Neural progenitor cell (in vitro differentiated cells): ENCODE data around the gene FRAT1. TPM values are rescaled to one million over a fixed set of nuclear protein-coding genes. Genes with fewer than 3 reads are reported as not detected.

ENCODE experiments used
- DNase-seq: peaks from one replicate; pipeline ENCODE4 v3.0.0-alpha.2; 2016; ENCODE audit warnings: low spot score
- H2AFZ ChIP-seq: fragments of 200-600 bp; sonication (generic); replicated peaks from 2 replicates; pipeline ENCODE4 v1.6.1; 2016; ENCODE audit warnings: antibody characterized with exemption
- H3F3A ChIP-seq: fragments of 200-600 bp; sonication (generic); 2 replicates; pipeline ENCODE4 v1.6.1; 2016; ENCODE audit warnings: antibody characterized with exemption, low read depth
- H3K27ac ChIP-seq: fragments of 200-600 bp; sonication (generic); 2 replicates; pipeline ENCODE4 v1.5.1; 2016; ENCODE audit warnings: mild to moderate bottlenecking
- H3K27me3 ChIP-seq: fragments of 200-600 bp; sonication (generic); 2 replicates; pipeline ENCODE4 v1.6.1; 2016; ENCODE audit warnings: mild to moderate bottlenecking, moderate library complexity
- H3K36me3 ChIP-seq: fragments of 200-600 bp; sonication (generic); 2 replicates; pipeline ENCODE4 v1.5.1; 2016
- H3K4me1 ChIP-seq: fragments of 200-600 bp; sonication (generic); 2 replicates; pipeline ENCODE4 v1.6.1; 2016; ENCODE audit warnings: mixed run types
- H3K4me2 ChIP-seq: fragments of 200-600 bp; sonication (generic); 2 replicates; pipeline ENCODE4 v1.6.1; 2016
- H3K4me3 ChIP-seq: fragments of 200-600 bp; sonication (generic); 2 replicates; pipeline ENCODE4 v1.5.1; 2016
- H3K79me2 ChIP-seq: fragments of 200-600 bp; sonication (generic); 2 replicates; pipeline ENCODE4 v1.6.1; 2016; ENCODE audit warnings: low read depth
- H3K9ac ChIP-seq: fragments of 200-600 bp; sonication (generic); 2 replicates; pipeline ENCODE4 v1.6.1; 2016
- H3K9me3 ChIP-seq: fragments of 200-600 bp; sonication (generic); 2 replicates; pipeline ENCODE4 v1.5.1; 2016; ENCODE audit warnings: low read depth
- H4K20me1 ChIP-seq: fragments of 200-600 bp; sonication (generic); 2 replicates; pipeline ENCODE4 v1.6.1; 2016; ENCODE audit warnings: low read depth
- H3K27ac Mint-ChIP-seq: 3 replicates; pipeline ENCODE4 v1.8.0; 2021; ENCODE audit warnings: mixed read lengths
- H3K27me3 Mint-ChIP-seq: 2 replicates; pipeline ENCODE4 v1.8.0; 2022; ENCODE audit warnings: low read depth, mild to moderate bottlenecking, inconsistent platforms, moderate library complexity, mixed read lengths; ENCODE audit not compliant: insufficient read depth
- H3K36me3 Mint-ChIP-seq: 3 replicates; pipeline ENCODE4 v1.8.0; 2021; ENCODE audit warnings: mixed read lengths
- H3K4me1 Mint-ChIP-seq: 3 replicates; pipeline ENCODE4 v1.8.0; 2021; ENCODE audit warnings: mixed read lengths
- H3K4me3 Mint-ChIP-seq: 3 replicates; pipeline ENCODE4 v1.8.0; 2021; ENCODE audit warnings: mild to moderate bottlenecking, moderate library complexity, mixed read lengths
- H3K9me3 Mint-ChIP-seq: 3 replicates; pipeline ENCODE4 v1.8.0; 2020; ENCODE audit warnings: mixed read lengths
- CTCF ChIP-seq: fragments of 200-600 bp; sonication (generic); IDR thresholded peaks from 2 replicates; pipeline ENCODE4 v1.5.1; 2017; ENCODE audit warnings: antibody characterized with exemption, mild to moderate bottlenecking
- EZH2 ChIP-seq: fragments of 200-600 bp; sonication (generic); IDR thresholded peaks from 2 replicates; pipeline ENCODE4 v1.6.1; 2017; ENCODE audit warnings: antibody characterized with exemption, mild to moderate bottlenecking, moderate library complexity
- EZH2phosphoT487 ChIP-seq: fragments of 200-600 bp; sonication (generic); IDR thresholded peaks from 2 replicates; pipeline ENCODE4 v1.6.1; 2017; ENCODE audit warnings: antibody characterized with exemption
- small RNA-seq: library from RNA; depleted of rRNA; stranded (forward); fragments of <200 nt; gene quantifications from one replicate; pipeline ENCODE3, GENCODE V24; 2015
- total RNA-seq: library from RNA; depleted of rRNA; stranded (reverse); fragments of >200 nt; gene quantifications from 2 replicates; pipeline ENCODE4 v1.2.3, GENCODE V29; 2015; ENCODE audit warnings: low replicate concordance

Gene FRAT1
- total RNA-seq, 1 donor from 2014 or later, result 2.0 TPM

GRCh38 chr10:97367126-97367649 lies 48.1 kb downstream of the FRAT1 start:
- no peak overlapping the region for H3K4me2 ChIP-seq
- H4K20me1 ChIP-seq, result no peaks in the 10 kb centered on the region
- no peaks in the 10 kb centered on the region for H3K79me2 ChIP-seq
- TF ChIP-seq CTCF (no peak), EZH2phosphoT487 (no peak), EZH2 (no peak)
- H3K27ac ChIP-seq, result no peak overlapping the region
- Mint-ChIP-seq H3K27ac (peak overlapping the region; percentile 64), H3K27me3 (peaks cover 2% of the 10 kb centered on the region), H3K4me3 (no peak overlapping the region), H3K36me3 (peaks cover 12% of the 10 kb centered on the region), H3K9me3 (no peaks in the 10 kb centered on the region), H3K4me1 (no peaks in the 10 kb centered on the region)
- H3F3A ChIP-seq, result no peaks in the 10 kb centered on the region
- H3K9me3 ChIP-seq, result no peaks in the 10 kb centered on the region
- no peaks in the 10 kb centered on the region for H3K36me3 ChIP-seq
- H3K27me3 ChIP-seq, result no peaks in the 10 kb centered on the region
- no peak overlapping the region for H2AFZ ChIP-seq
- no peak for DNase-seq
- no peak overlapping the region for H3K9ac ChIP-seq
- H3K4me1 ChIP-seq, result no peaks in the 10 kb centered on the region
- no peak overlapping the region for H3K4me3 ChIP-seq

Small RNA genes within 50 kb of the gene (small RNA-seq; reads per million reads assigned to genes)
- gene RF00017, result not detected

Other genes with a start within 250 kb of the FRAT1 start
- gene SLIT1, start 133.3 kb upstream of the FRAT1 start, total RNA-seq, result 0.74 and 0.92 TPM in 2 replicates
- 58.9 and 88.8 TPM in 2 replicates for gene ARHGAP19, start 26.6 kb upstream of the FRAT1 start, total RNA-seq
- 14.9 and 27.4 TPM in 2 replicates for gene FRAT2, start 15.5 kb downstream of the FRAT1 start, total RNA-seq
- gene RRP12, start 82.1 kb downstream of the FRAT1 start, total RNA-seq, result 6.1 and 13.8 TPM in 2 replicates
- 887 and 1,352 TPM in 2 replicates for gene PGAM1, start 106.9 kb downstream of the FRAT1 start, total RNA-seq
- 48.7 and 72.6 TPM in 2 replicates for gene EXOSC1, start 126.7 kb downstream of the FRAT1 start, total RNA-seq
- gene ZDHHC16, start 126.9 kb downstream of the FRAT1 start, total RNA-seq, result 15.2 and 39.4 TPM in 2 replicates
- 127 and 216 TPM in 2 replicates for gene MMS19, start 179.2 kb downstream of the FRAT1 start, total RNA-seq
- 4.7 and 15.7 TPM in 2 replicates for gene UBTD1, start 179.7 kb downstream of the FRAT1 start, total RNA-seq